Measurements from ENCODE around the gene NSG2.
"Not testable (repeated sequence)": the region's sequence is repeated elsewhere in the genome, so short reads cannot be mapped to it uniquely, and the experiment has no call there.

Gene NSG2

DNA sequence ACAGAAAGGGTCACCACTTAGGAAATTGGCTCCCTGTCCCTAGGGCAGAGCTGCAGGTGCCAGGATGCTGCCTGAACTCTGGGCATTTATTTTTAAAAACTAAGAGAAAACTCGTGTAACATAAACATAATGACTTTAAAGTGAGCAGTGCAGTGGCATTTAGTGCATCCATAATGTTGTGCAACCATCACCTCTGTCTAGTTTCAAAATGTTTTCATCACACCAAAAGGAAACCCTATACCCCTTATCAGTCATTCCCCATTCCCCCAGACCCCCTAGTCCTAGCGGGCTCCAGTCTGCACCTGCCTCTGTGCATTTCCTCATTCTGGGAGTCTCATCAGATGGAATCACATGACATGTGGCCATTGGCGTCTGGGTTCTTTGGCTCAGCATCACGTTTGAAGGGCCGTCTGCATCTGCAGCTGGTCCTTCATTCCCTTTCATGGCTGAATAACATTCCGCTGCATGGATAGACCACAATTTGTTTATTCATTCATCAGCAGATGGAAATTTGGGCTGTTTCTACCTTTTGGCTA lies 55.8 kb downstream of the NSG2 start:
- DNase-seq (ENCODE audit: low spot score) = no peak

DNA sequence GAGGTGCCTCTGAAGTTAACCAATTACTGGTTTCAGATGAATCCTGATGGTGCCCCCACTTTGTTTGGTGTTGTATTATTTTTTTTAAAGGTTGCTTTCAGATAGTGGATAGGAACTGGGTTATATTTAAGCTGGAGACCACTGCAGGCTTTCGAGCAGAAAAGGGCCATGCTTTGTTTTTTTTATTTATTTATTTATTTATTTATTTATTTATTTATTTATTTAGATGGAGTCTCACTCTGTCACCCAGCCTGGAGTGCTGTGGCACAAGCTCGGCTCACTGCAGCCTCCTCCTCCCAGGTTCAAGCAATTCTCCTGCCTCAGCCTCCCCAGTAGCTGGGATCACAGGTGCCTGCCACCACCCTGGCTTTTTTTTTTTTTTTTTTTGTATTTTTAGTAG lies 57.1 kb downstream of the NSG2 start:
- DNase-seq (ENCODE audit: low spot score) = not testable (repeated sequence)

DNA sequence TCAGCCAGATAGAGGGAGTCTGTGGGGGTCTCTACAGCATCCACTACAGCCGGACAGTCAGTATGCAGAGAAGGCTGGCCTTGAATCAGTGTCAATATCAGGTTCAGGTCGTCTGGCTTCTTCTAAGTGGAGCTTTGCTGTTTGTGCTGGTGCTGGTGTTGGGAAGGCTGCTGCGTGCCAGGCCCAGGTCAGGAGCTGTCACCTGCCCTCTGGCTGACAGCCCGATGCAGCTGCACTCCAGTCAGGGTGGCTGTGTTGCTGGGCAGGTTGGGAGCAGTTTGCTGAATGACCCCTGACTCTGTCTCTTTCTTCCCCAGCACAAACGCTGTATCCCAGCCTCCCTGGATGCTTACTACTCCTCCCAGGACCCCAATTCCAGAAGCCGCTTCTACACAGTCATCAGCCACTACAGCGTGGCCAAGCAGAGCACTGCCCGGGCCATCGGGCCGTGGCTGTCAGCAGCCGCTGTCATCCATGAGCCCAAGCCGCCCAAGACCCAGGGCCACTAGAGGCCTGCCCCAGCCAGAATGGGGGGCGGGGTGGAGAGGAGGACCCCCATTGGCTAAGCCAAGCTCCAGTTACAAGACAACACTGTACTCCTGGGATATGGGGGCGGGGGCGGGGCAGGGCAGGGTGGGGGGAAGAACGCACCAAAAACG lies 61.6 kb downstream of the NSG2 start:
- DNase-seq (ENCODE audit: low spot score) = no peak

DNA sequence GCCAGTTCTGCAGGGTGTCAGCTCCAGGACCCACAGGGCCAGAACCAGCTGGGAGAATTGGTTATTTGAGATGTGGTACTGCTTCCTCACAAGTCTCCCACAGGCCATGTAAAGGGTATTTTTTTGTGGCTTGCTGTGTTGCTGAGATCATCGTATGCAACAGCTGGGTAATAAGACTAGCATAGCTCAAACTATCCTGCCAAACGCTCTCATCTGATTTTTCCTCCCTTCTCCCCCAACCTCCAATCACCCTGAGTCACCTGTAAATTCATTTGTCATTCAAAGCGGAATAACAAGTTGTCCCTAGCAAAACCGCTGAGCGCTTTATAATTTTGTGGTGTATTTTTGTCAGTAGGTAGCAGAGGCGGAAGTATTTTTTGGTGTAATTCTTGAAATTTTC lies 63.2 kb downstream of the NSG2 start:
- no peak for DNase-seq (ENCODE audit: low spot score)

DNA sequence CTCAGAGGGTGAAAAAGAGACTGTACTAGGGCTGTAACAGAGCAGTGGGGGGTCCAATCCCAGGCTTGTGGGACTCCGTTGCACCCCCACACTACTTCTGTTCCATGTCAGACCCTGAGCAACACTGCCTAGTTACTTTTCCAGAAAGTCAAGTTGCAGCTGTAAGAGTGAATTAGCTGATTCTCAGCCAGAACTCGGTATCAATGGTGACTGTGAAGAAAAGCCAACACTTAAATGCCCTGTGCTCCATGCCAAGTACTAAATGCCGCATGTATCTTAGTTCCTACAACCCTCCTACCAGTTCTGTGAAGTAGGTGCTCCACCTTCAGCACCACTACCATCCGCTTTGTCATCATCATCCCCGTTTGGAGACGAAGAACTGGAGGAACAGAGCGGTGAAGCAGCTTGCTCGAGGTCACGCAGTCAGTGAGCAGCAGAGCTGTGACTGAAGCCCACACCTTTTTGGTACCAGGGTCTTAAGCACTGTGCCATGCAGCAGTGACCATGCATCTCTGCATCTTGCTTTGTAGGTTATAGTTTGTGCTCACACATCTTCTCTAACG lies 64.3 kb downstream of the NSG2 start:
- no peak for DNase-seq (ENCODE audit: low spot score)

DNA sequence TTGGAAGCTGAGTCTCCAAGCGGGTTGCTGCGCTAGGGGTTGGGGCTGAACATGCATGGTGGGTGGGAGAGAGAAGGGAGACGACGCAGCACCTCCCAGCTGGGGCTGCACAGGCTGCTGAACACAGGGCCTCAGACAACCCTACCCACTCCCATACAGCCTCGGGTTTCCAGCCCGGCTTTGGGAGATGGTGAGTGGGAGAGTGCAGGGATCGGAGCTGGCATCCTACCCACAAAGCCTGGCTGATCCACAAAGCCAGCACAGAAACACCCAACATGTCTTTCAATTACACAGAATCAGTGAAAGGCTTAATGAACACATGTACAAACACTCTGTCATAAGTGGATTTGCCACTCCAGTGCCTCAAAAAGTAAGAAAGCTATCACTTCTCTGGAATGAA lies 64.8 kb downstream of the NSG2 start:
- no peak for DNase-seq (ENCODE audit: low spot score)

DNA sequence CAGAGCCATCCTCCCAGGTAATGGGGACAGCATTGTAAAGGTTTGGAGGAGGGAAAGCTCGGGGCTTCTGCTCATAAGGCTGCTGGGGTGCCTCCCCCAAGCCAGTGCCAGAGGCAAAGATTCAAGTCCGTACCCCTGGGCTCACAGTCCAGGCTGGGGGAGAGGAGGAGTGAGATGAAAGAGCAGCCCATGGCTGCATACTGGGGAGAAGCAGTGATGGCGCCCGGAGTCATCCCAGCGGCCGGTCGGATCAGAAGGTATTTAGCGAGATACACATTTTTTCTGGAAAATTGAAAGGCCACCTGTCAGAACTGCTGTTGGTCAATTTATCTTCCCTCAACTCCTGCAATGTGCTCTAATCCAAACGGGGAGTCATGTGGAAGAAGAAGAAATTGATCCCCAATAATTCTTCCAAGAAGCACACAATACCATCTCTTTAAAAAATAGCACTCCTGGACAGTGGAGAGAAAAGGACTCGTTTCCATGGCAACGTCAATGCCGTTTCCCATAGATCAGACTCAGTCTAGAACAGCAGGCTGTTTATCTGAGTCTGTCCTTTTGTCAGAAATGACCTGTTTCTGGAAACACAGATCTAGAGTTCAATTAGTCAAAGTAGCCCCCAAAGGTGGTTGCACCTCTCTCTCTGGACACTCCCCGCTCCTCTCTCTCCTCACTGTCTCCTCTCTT lies 65.9 kb downstream of the NSG2 start:
- DNase-seq (ENCODE audit: low spot score) = no peak

DNA sequence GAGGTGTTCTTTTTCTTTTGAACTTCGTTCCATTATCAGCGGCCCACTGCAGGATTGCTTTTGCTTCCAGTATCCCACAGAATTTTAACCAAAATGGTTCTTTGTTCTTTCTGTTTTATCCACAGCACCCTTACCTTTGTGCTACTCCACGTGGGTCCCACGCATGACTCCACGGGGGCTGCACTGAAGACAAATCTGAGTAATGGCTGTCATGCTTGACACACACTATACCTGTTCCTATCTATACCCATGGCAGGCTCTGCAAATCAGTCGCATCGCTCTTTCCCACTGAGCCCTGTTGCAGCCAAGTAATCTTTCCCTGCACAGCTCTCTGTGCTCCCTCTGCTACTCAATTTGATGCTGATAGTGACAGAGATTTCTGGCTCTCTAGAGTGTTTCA lies 69.7 kb downstream of the NSG2 start:
- no peak for DNase-seq (ENCODE audit: low spot score)

DNA sequence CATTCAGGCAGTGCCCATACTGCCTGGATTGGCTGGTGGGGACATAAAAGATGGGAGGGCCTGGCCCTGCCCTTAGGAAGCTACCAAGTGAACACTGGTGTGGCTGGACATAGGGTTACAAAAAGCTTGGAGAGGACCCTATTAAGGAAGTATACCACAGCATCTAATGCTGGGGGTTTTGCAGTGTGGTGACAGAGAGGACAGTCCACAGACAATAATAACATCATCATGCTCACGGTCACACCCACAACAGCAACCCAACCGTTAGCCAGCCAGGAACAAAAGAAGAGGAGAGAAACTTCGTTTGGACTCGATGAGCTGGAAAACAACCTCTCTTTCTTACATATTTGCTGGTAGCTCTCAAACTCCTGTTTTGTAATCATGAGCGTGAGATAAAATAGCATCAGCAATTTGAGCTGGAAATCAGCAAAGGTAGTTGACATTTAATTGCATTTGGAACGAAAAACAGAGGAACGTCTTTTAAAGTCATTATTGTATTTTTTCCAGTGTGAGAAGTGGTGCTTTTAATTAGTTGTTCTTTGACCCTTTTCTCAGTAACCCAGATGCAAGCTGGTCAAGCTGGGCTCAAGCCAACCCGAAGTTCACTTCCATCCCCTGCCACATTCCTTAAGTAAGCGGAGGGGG lies 73.4 kb downstream of the NSG2 start:
- no peak for DNase-seq (ENCODE audit: low spot score)

DNA sequence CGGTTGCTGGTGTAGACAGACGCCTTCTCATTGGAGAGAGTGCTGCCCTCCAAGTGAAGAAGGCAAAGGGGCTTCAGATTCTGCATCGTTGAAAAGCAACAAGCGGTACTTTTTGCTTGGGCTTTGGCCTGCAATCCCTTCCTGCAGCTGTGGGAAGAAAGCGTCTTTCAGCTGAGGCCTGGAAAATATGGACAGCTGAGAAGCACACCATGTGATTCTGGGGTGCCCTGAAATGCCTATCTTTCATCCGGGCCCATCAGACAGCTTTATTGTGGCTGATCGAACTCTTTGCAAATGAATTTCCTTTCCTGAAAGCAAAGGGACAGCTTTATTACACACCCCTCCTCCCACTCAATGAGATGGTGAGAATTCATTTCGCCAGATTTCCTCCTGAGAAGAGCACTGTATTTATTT lies 74.0 kb downstream of the NSG2 start:
- no peak for DNase-seq (ENCODE audit: low spot score)

DNA sequence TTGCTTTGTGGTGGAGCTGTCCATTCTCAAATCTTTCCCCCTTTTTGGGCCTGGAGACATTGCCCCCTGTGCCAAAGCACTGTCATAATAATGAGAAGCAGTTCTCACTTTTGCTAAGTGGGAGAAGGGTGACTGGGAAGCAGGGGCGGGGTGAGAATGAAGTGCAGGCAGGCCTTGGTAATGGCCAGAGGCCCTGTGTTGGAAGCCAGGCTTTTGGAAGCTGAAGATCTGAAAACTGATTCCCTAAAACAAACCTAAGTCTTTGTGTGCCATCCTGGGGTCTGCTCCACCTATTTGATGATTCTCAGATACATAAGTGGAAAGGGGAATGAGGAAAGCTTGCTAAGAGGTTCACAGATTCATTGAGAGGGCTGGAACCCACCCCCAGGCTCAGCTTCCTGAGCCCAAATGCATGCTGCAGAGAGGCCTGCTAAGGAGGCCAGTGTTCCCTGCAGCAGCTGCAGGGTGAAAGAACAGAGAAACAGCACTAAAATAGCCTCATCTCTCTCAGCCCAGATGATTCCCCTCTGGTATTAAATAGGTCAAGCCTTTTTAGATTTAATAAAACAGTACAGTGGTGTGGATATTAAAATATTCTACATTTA lies 75.0 kb downstream of the NSG2 start:
- no peak for DNase-seq (ENCODE audit: low spot score)

DNA sequence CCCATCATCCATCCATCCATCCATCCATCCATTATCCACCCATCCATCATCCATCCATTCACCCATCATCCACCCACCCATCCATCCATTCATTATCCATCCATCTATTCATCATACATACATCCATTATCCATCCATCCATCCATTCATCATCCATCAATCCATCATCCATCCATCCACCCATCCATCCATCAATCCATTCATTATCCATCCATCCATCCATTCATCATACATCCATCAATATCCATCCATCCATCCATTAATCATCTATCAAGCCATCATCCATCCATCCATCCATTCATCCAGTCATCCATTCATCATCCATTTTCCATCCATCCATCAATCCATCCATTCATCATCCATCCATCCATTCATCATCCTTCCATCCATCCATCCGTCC lies 89.0 kb downstream of the NSG2 start:
- DNase-seq (ENCODE audit: low spot score) = no peak

DNA sequence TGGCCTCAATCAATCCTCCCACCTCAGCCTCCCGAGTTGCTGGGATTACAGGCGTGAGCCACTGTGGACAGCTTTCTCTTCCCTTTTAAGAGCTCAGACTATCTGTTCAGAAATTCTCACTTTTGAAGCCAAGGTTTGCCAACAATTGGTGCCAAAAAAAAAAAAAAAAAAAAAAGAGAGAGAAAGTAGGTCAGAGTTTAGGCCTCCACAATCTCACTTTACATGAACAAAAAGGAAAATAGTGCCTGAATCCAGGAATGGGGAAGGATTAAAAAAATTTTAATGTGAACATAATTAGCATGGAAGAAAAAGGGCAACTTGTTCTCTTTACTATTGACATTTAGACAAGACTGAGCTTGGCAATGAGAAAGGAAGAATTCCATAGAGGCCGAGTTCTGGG lies 94.1 kb downstream of the NSG2 start:
- DNase-seq (ENCODE audit: low spot score) = no peak

DNA sequence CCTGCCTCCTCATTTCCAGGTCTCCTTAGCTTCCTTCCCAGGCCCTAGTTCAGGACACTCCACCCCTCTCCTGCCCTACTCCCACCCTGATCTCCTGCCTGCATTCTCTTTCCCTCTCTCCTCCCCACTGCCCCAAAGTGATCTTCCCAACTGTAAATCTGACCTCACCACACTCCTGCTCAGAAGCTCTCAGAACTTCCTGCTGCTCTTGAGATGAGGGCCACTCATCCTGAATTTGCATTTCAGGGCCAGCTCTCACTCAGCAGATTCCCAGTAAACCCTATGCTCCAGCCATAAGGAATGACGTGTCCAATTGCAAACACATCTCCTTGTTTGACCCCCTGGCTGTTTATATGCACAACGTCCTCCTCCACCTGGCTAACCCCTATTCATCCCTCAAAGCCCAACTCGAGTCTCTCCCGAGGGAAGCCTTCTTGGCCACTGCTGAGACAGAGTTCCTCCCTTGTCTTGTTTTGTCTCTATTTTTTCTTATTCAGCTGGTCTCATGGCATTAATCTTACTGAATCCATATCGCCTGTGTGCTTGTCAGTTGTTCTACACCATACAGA lies 95.0 kb downstream of the NSG2 start:
- no peak for DNase-seq (ENCODE audit: low spot score)

DNA sequence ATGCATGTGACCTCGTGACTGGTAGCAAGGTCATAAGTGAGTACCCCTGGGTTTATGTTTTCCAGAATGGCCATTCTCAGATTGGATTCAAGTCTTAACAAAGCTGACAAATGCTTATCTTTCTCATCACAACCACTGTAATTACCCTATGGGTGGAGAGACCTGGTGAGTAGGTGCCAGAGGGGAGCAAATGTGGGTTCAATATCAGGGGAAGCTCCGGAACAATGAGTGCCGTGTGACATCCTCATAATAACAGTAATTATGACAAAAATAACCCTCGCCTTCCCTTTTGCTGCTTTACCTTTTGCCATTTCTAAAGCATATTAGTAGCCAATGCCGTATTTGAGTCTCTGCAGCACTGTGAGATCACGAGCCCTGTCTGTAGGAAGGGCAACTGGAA lies 95.9 kb downstream of the NSG2 start:
- DNase-seq (ENCODE audit: low spot score) = no peak

DNA sequence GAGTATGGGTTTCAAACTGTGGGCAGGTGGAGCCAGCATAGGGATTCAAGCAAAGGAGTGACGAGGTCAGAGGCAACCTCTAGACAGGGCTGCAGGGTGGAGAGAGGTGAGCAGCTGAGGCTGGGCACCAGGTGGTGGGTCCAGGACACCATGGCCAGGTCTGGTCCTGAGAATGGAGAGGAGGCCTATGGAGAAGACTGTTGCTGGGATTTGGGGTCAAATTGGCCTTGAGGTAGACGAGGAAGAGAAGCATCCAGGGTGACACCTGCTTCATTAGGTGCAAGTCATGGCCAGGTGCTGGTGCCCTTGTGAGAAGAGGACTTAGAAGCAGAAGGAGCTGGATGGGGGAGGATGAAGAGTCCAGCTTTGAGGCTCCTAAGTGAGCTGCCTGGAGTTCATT lies 99.6 kb downstream of the NSG2 start:
- DNase-seq (ENCODE audit: low spot score) = no peak

DNA sequence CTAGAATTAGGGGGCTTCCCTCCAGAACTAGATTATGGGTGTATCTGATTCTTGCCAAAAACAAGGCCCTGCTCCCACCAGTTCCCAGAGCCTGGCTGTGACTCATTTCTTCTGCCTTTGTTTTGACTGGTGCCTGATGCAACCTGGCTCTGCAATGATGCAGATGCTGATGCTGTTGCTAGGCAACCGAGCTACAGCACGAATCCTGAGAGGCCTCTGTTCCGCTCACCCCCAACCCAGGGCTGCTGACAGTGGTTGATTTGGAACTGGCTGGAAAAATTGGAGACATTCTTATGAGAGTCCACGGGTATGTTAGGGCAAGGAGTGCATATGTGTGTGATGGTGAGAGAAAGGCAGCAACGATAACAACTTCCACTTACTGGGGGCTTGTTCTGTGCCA lies 100.3 kb downstream of the NSG2 start:
- no peak for DNase-seq (ENCODE audit: low spot score)

DNA sequence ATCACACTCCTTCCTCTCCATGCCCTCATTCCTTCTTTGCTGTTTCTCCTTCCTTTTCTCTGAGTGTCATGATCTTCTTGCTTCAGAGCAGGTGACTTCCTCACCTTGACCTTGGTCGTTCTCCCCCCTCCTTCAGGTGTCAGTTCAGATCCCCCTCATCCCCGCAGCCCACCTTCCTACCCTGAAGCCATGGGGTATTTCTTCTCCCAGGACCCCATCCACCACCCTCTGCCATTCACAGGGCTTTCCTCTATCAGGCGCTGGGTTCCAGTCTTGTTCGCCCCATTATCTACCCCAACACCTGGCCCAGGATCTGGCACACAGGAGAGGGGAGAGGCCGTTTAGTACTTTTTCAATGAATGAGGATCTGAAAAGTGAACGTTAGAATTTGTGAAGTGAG lies 101.0 kb downstream of the NSG2 start:
- no peak for DNase-seq (ENCODE audit: low spot score)

DNA sequence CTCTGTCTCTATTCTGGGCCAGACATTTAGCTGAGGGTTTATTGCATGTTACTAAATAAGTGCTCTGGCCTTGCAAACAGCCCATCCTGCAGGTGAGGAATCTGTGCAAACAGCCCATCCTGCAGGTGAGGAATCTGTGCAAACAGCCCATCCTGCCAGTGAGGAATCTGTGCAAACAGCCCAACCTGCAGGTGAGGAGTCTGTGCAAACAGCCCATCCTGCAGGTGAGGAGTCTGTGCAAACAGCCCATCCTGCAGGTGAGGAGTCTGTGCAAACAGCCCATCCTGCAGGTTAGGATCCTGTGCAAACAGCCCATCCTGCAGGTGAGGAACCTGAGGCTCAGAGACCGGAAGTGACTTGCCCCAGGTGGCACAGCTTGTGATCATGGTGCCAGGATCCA lies 101.5 kb downstream of the NSG2 start:
- DNase-seq (ENCODE audit: low spot score) = not testable (repeated sequence)

DNA sequence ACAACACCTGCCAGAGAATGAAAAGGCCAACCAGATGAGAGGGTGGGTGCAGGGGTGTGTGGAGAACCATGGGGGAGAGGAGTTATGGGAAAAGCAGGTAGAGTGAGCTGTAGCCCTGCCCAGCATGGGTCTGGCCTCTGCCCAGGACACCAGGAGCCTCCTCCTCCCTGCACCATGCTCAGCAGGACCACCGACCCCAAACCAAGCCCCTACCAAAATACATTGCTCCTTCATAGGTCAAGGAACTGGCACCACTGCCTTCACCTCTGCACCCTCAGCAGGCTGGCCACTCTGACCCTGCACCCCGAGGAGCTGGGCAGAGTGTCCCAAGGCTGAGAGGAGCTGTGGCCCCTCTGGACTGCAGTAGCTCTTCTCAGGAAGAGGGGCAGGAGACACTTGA lies 102.0 kb downstream of the NSG2 start:
- no peak for DNase-seq (ENCODE audit: low spot score)

DNA sequence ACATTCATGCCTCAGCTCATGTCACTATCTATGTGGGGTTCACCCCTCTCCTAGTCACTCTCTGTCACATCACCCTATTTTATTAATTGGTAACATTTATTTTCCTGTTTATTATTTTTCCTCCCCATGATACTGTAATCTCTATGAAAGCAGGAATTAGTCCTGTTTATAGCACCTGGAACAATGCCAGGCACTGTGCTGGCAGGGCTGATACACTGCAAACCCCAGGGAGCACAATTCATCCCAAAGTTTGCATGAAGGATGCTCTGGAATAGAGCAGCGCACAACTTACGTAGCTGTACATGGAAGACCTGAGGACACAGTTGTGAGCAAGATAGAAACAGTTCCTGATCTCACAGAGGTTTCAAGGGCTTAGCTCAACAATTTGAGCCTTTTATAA lies 103.2 kb downstream of the NSG2 start:
- DNase-seq (ENCODE audit: low spot score) = no peak

DNA sequence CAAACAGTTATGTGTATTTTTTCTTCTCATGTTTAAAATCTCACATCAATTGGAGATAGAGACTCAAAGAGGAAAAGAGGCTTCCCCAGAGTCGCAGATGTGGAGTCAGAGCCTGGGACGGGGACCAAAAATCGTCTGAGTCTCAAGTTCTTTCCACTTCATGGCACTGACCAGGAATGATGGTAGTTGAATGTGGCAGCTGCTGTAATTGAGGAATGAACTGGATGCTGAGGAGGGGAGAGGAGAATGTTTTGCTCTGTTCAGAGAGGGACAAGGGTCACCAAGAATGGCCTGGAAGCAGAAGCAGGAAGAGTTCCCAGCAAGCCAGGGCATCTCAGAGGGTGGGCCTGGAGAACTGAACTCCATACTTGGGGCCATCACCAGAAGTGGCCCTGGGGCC lies 103.9 kb downstream of the NSG2 start:
- no peak for DNase-seq (ENCODE audit: low spot score)

Data from HuH-7 (cell line).